SH-SY5Y (cell line): ENCODE results near the gene SEC61B.

Experiments used
- GATA2 ChIP-seq: IDR thresholded peaks from 2 replicates; pipeline ENCODE4 v1.6.1; 2011; ENCODE audit warnings: mild to moderate bottlenecking, low read depth, low read length
- GATA3 ChIP-seq: IDR thresholded peaks from 2 replicates; pipeline ENCODE4 v1.6.1; 2011; ENCODE audit warnings: low read depth, mild to moderate bottlenecking, low read length, moderate library complexity

- no peak for TF ChIP-seq GATA2
- no peak for TF ChIP-seq GATA3
These were observed 41.4 kb upstream of the SEC61B start for GRCh38 chr9:99180662-99181061.
